Dedifferentiated amniotic fluid mesenchymal stem cell (primary cell): ENCODE results near the gene GRK6.
"Not testable (repeated sequence)": the region's sequence is repeated elsewhere in the genome, so short reads cannot be mapped to it uniquely, and the experiment has no call there.

Experiments used
- DNase-seq: peaks from one replicate; pipeline ENCODE4 v3.0.0-alpha.2; 2016; ENCODE audit errors: extremely low spot score

Gene GRK6

GRCh38 chr5:177471610-177472356 lies 45.3 kb downstream of the GRK6 start:
- no peak for DNase-seq

DNA sequence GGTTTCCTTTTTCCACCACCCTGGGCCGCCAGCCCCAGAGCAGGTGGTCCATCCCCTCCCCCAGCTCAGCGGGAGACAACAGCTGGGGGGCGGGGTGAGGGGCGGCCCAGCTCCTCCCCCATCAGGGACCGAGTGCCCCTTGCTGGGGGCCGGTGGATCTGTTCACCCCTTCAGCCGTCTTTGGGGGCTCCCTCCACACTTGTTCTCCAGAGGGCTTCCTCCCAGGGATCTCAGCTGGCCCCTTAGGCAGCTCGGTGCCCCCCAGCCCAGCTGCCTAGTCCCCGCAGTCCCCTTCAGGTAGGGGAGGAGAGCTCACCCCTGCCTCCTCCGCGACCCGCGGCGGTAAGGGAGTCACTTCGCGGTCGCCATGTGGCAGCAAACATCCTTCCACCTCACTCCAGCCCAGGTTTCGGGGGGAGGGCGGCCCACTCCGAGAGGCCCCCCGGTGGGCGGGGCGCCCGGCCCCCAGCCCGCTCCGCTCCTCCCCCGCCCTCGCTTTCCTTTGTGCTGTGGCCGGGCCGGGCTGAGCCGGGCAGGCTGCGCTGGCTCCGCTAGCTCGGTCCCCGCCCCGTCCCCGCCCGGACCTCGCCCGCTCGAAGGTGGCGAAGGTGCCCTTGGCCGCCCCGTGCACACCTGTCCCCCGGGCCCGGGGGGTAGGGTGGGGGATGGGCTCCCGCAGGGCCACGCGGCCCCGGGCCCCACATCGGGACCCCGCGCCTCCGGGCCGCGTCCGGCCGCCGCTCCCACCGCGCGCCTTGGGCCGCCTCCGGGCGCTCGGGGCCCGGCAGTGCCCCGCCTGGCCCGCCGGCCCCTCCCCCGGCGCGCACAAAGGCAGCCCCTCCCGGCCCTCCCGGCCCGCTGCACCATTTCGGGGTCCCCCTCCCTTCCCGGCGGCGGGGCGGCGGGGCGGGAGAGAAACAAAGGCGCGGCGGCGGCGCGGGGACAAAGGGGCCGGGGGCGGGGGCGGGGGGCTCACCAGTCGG lies 46.3 kb downstream of the GRK6 start:
- DNase-seq = no peak

DNA sequence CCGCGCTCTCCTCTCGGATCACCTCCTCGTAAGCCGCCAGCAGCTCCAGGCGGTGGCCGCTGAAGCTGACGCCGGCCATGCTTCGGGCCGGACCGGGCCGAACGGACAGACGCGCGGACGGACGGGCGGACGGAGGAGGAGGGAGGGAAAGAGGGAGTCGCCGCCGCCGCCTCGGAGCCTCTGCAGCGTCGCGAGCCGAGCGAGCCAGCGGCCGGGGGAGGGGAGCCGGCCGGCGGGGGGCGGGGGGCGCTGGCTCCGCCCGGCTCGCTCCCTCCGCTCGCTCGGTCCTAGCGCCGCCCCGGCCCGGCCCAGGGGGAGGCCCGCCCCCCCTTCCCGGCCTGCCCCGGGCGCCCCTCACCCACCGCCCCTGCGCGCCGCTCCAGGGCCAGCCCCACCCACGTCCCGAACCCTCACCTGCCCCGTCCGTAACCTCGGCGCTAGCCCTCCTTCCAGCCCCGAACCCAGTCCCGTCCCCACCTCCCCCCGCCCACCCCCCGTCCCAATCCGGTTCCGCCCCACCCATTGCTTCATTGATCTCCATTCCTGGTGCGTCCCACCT lies 47.0 kb downstream of the GRK6 start, which contains the start of gene DBN1:
Gene DBN1 (minus strand): TSS at position 192 of the 559 bp plus-strand sequence. CDS start 113 bp downstream, at position 79.
- DNase-seq = peak; percentile 37

GRCh38 chr5:177474002-177474476 lies 47.6 kb downstream of the GRK6 start:
- no peak for DNase-seq

- no peak for DNase-seq
Observed at GRCh38 chr5:177474846-177475562, 48.5 kb downstream of the GRK6 start.

- no peak for DNase-seq
Observed at GRCh38 chr5:177475563-177476427, 49.3 kb downstream of the GRK6 start.

DNA sequence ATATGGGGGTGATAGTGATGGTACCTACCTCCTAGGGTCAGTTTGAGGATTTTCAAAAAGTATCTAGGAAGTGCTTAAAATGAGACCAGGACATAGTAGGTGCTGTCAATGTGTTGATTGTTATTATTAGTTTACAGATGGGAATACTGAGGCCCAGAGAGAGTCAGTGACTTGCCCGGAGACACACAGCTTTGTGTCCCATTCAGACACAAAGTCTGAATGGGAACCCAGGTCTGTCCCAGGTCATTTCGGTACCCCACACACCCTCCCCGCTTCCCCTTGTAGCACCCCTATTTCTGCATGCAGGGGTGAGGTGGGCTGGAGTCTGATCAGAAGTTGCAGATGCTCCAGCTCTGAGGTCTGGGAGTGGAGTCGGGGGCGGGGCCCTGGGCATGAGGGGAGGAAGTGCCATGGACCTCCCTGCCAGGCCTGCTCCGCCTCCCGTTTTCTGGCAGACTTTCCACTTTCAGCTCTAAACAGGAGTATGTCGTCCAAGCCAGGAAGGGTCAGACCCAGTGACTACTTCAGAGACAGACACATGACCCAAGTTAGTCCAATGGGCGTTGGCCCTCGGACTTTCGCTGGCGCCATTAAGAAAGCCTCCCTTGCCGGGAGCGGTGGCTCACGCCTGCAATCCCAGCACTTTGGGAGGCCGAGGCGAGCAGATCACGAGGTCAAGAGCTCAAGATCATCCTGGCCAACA lies 50.2 kb downstream of the GRK6 start:
- no peak for DNase-seq

- DNase-seq = no peak
Observed at GRCh38 chr5:177477701-177478477, 51.4 kb downstream of the GRK6 start.

GRCh38 chr5:177478711-177479646 lies 52.5 kb downstream of the GRK6 start:
- DNase-seq = no peak

DNA sequence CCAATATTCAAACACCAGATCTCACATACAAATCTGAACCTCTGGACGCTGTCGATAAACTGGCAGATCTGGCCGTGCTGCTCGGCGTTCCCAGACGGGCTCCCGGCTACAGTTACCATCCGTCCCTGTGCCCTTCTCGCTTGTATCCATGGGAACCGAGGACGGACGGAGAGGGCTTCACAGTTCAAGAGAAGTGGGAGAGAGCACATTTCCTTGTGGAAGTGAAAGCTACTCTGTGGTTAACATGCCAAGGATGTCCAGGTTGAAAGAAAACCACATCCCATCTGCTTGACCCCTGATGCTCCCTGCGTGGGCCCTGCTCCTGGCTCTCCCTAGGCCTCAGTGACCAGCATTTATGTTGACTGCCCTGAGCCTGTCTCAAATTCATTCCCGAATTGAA lies 53.3 kb downstream of the GRK6 start:
- DNase-seq = no peak

GRCh38 chr5:177482359-177482795 lies 55.9 kb downstream of the GRK6 start:
- DNase-seq = no peak

DNA sequence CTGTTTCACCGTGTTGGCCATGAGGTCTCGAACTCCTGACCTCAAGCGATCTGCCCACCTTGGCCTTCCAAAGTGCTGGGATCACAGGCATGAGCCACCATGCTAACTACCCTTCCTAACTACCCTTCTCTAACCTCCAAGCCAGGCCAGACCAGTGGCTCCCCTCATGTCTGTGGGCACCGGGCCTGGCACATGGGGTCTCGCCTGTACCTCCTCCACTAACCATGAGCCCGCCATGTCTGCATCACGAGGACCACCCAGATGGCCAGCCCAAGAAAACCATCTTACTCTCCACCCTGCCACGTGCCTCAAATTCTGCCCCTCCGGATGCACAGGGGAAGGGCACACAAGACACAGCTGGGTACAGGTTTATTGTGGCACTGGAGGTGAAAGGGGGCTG lies 56.6 kb downstream of the GRK6 start:
- DNase-seq = no peak

DNA sequence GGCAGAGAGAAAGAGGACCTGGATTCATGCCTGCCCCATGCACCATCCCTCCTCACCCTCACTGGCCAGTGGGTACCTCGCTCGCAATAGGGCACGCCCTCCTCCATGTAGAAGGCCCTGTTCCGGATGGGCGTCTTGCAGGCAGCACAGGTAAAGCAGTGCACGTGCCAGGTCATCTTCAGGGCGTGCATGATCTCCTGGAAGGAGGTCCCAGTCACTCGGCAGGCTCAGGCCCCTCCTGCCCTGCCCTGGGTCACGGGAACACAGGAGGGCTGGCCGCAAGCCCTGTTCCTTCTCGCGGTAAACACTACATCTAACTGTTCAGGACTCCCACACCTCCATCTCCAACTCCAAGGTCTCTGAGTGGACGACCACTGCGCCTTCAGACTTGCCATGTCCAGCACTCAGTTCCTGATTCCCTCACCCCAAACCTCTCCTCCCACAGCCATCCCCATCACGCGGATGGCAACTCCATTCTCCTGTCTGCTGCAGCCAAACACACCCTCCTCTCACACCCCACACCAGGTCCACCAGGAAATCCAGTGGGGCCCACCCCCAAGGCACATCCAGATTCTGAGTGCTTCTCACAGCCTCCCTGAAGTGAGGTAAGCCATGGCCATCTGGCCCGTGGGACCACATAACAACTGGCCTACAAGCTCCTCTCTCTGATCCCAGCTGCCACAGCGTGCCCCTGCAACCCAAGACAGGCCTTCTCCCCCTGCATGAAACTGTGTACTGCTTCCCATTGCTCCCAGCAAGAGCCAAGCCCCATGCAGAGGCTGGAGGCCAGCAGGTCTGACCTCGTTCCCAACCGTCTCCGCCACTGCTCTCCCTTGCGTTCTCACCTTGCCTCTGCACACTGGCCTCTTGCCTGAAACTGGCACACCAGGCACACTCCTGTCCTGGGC lies 57.8 kb downstream of the GRK6 start:
- DNase-seq = no peak

GRCh38 chr5:177484902-177485549 lies 58.5 kb downstream of the GRK6 start:
- DNase-seq = no peak

DNA sequence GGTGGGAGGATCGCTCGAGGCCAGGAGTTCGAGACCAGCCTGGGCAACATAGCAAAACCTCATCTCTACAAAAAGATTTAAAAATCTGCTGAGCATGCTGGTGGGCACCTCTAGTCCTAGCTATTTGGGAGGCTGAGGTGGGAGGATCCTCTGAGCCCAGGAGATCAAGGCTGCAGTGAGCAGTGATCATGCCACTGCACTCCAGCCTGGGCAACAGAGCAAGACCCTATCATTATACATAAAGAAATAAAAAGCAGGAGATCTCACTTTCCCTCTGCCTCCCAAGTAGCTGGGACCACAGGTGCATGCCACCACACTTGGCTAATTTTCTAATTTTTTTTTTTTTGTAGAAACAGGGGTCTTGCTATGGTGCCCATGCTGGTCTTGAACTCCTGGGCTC lies 59.3 kb downstream of the GRK6 start:
- DNase-seq = not testable (repeated sequence)

DNA sequence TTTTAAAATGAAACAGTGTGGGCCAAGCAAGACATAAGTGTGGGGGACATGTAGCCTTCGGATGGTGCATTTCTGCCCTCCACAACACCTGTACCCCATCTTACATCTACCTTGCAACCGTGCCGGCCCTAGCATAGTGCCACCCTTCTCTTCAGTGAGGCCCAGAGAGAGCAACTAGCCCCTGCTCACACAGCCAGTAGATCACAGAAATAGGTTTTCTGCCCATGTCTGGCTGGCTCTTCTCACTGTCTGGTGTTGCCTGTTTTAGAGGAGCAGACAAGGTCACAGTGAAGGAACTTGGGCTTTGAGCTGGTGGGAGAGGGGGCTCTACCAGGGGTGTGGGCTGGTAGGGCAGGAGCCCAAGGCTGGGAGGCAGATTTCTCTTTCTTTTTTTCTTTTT lies 59.8 kb downstream of the GRK6 start:
- no peak for DNase-seq
